Adrenal gland (tissue), 12 donors: ENCODE results near the gene NME1. TPM values are rescaled to one million over a fixed set of nuclear protein-coding genes. Genes with fewer than 3 reads are reported as not detected.

Source experiments
- DNase-seq, 7 donors: peaks; one replicate each; pipeline ENCODE4 v3.0.0-alpha.2; 2019 to 2020
- H3K27ac ChIP-seq, 5 donors: fragments of 200-600 bp; sonication (generic) in 4 of 5; 1 replicate in 3 of 5; 2 replicates in 2 of 5; pipeline versions ENCODE4 v1.5.1 to v1.8.0; 2016 to 2020; ENCODE audit warnings: mild to moderate bottlenecking in 1 of 5
- H3K27me3 ChIP-seq: fragments of 200-600 bp; 2 replicates; pipeline ENCODE4 v1.8.0; 2021
- H3K36me3 ChIP-seq, 2 donors: fragments of 200-600 bp; replicated peaks in 1 of 2; 1 replicate in 1 of 2; 2 replicates in 1 of 2; pipeline versions ENCODE4 v1.5.1 to v1.8.0; 2018 to 2022
- H3K4me1 ChIP-seq, 2 donors: fragments of 200-600 bp; replicated peaks in 1 of 2; 1 replicate in 1 of 2; 2 replicates in 1 of 2; pipeline versions ENCODE4 v1.5.1 to v1.8.0; 2018 to 2021
- H3K4me3 ChIP-seq, 4 donors: fragments of 200-600 bp; sonication (generic) in 3 of 4; one replicate each; pipeline ENCODE4 v1.5.1; 2016 to 2018
- H3K9me3 ChIP-seq, 3 donors: fragments of 200-600 bp; sonication (generic) in 1 of 3; replicated peaks in 1 of 3; 1 replicate in 2 of 3; 2 replicates in 1 of 3; pipeline versions ENCODE4 v1.5.1 to v1.8.0; 2016 to 2021
- POLR2A ChIP-seq, 2 donors: fragments of 450-650 bp; IDR thresholded peaks; one replicate each; pipeline ENCODE4 v1.6.1; 2017; ENCODE audit warnings: antibody characterized with exemption in 2 of 2, mild to moderate bottlenecking in 2 of 2, moderate library complexity in 1 of 2
- WGBS, 4 donors: extraction: QIAGEN DNeasy Blood & Tissue Kit in 2 of 4; methylation state at CpG; one replicate each; pipeline versions ENCODE4 v1.1.5 to v1.1.7; 2013 to 2017; 5-methylcytosine and 5-hydroxymethylcytosine counted together
- intact Hi-C, 2 donors: fragments of 100-400 bp; cut with DNase I; formaldehyde crosslinking; loops; one replicate each; pipeline versions ENCODE4 v1.14.1 to v1.15.0; 2022 to 2023
- polyA plus RNA-seq, 3 donors: library from polyadenylated mRNA; stranded (reverse); fragments of 200-250 nt in 2 of 3; fragments of 350-450 nt in 1 of 3; fragmentation: Illumina TruSeq in 1 of 3; extraction: RNeasy Lipid Tissue Mini Kit (QIAGEN cat#74804) in 1 of 3; gene quantifications; one replicate each; pipeline ENCODE4 v1.2.3, GENCODE V29; 2013 to 2014
- total RNA-seq, 9 donors: library from RNA; depleted of rRNA in 4 of 9; stranded (reverse); fragments of >200 nt in 4 of 9; fragments of 120-200 nt in 1 of 9; fragmentation: NEBNext Ultra II Directional in 1 of 9; extraction: Animal tissue kit (Norgen Biotek cat#: 25700) in 1 of 9; gene quantifications; one replicate each; pipeline versions ENCODE4 v1.1.0 to v1.2.4, GENCODE V29; 2013 to 2023
- TF ChIP-seq, protein P1 (sequence below), 6 experiments: fragments of 450-650 bp in 4 of 6; fragments of 200-600 bp in 2 of 6; sonication (generic) in 1 of 6; IDR thresholded peaks; 1 replicate in 5 of 6; 2 replicates in 1 of 6; pipeline versions ENCODE4 v1.5.1 to v1.8.0; 2016 to 2021; ENCODE audit warnings: antibody characterized with exemption in 6 of 6, mild to moderate bottlenecking in 2 of 6, moderate library complexity in 1 of 6
- donor health status: healthy with polysubstance abuse.
- donor health status: Bipolar disorder and iron deficiency.
- donor health status: DM: yes; HTN: yes; CAD: no.
- donor health status: DM: no; HTN: no; CAD: no.
- donor health status: DM: no; HTN: no; CAD: no.
- donor health status: DM: yes; HTN: yes; CAD: no.

The NME1 gene
- total and polyA plus RNA-seq, 12 donors: 17.0 to 222 (median 78.8) TPM

GRCh38 chr17:51124640-51125503 lies 28.5 kb upstream of the NME1 start:
- intact Hi-C loops: no loop called here
- Histone ChIP-seq H3K4me1 (peaks cover 0 to 7% of the 10 kb centered on the region in 2 donors), H3K27ac (no peak overlapping the region), H3K36me3 (no peaks in the 10 kb centered on the region), H3K4me3 (no peak overlapping the region), H3K9me3 (no peaks in the 10 kb centered on the region), H3K27me3 (no peaks in the 10 kb centered on the region)
- no peak for DNase-seq
- TF ChIP-seq, protein P1, sequence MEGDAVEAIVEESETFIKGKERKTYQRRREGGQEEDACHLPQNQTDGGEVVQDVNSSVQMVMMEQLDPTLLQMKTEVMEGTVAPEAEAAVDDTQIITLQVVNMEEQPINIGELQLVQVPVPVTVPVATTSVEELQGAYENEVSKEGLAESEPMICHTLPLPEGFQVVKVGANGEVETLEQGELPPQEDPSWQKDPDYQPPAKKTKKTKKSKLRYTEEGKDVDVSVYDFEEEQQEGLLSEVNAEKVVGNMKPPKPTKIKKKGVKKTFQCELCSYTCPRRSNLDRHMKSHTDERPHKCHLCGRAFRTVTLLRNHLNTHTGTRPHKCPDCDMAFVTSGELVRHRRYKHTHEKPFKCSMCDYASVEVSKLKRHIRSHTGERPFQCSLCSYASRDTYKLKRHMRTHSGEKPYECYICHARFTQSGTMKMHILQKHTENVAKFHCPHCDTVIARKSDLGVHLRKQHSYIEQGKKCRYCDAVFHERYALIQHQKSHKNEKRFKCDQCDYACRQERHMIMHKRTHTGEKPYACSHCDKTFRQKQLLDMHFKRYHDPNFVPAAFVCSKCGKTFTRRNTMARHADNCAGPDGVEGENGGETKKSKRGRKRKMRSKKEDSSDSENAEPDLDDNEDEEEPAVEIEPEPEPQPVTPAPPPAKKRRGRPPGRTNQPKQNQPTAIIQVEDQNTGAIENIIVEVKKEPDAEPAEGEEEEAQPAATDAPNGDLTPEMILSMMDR (IDR thresholded peaks at IDR 0.05): no peak
- TF ChIP-seq POLR2A (IDR thresholded peaks at IDR 0.05): no peak
- WGBS, 4 donors: 82 to 93% (median 89%) methylated on average over 5 of the region's 5 CpGs

- no peaks in the 10 kb centered on the region for H3K4me1 ChIP-seq
- WGBS, 4 donors: 77 to 87% (median 81%) methylated on average over 3 of the region's 3 CpGs
- H3K27me3 ChIP-seq: no peaks in the 10 kb centered on the region
- no peak overlapping the region for H3K4me3 ChIP-seq
- no peaks in the 10 kb centered on the region for H3K9me3 ChIP-seq
- no peaks in the 10 kb centered on the region for H3K36me3 ChIP-seq
- intact Hi-C loops: no loop called here
- peak in 1 of 7 donors; percentile 33 for DNase-seq
- TF ChIP-seq POLR2A (IDR thresholded peaks at IDR 0.05): no peak
- TF ChIP-seq, protein P1 (IDR thresholded peaks at IDR 0.05): no peak
- no peak overlapping the region for H3K27ac ChIP-seq
Observed at GRCh38 chr17:51128076-51128475, 25.3 kb upstream of the NME1 start.

DNA sequence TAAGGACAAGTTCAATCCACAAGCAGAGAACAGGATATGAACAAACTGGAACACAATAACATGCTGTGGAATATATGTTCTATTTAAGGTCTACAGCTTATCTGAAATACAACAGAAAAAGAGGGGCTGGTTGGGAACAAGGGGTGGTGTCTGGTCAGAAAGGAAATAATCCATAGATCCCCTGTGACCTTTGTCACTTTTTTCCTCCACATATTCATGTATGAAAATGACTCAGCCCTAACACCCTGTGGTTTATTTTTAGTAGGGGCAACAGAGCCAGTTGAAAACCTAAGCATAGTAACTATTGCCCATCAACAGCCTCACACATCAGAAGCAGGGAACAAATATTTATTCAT lies 20.4 kb upstream of the NME1 start:
- no peak overlapping the region for H3K4me3 ChIP-seq
- H3K9me3 ChIP-seq: no peaks in the 10 kb centered on the region
- H3K27me3 ChIP-seq: no peaks in the 10 kb centered on the region
- peak overlapping the region in 1 of 5 donors; percentile 10 for H3K27ac ChIP-seq
- no peak for DNase-seq
- intact Hi-C loops: no loop called here
- H3K36me3 ChIP-seq: no peaks in the 10 kb centered on the region
- H3K4me1 ChIP-seq: no peaks in the 10 kb centered on the region
- TF ChIP-seq POLR2A (IDR thresholded peaks at IDR 0.05): no peak
- TF ChIP-seq, protein P1 (IDR thresholded peaks at IDR 0.05): no peak

DNA sequence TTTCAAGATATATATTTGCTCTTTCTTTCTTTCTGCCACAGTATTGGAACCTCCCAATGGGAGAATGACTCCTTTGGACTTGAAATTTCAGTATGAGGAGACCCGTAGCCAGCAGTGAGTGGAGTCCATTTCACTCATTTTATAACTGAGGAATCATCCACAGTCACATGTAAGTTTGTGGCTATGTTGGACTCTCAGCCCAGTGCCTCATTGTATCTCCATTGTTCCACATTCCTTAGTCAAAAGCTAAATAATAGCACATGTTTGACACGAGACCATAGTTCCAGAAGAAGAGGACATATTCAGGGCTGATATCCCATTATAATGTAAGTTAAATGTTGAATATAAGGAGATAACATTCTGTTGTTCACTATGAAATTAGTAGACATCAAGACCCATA lies 20.0 kb upstream of the NME1 start:
- intact Hi-C loops: no loop called here
- H3K4me3 ChIP-seq: no peak overlapping the region
- no peaks in the 10 kb centered on the region for H3K36me3 ChIP-seq
- no peaks in the 10 kb centered on the region for H3K4me1 ChIP-seq
- WGBS, 4 donors: 72 to 81% (median 77%) methylated on average over 2 of the region's 2 CpGs
- TF ChIP-seq, protein P1 (IDR thresholded peaks at IDR 0.05): no peak
- TF ChIP-seq POLR2A (IDR thresholded peaks at IDR 0.05): no peak
- H3K27ac ChIP-seq: peak overlapping the region in 1 of 5 donors; percentile 10
- no peaks in the 10 kb centered on the region for H3K9me3 ChIP-seq
- no peaks in the 10 kb centered on the region for H3K27me3 ChIP-seq
- no peak for DNase-seq
